MCF 10A (cell line): ENCODE results near the gene RHBDD2. TPM values are rescaled to one million over a fixed set of nuclear protein-coding genes. Genes with fewer than 3 reads are reported as not detected.

Experiments
- BruUV-seq: library from RNA; stranded (reverse); fragments of 400-500 nt; replicated peaks from 2 replicates; lab custom pipeline; 2021; lab: Mats Ljungman, UMichigan
- CTCF ChIA-PET: fragments of 300-600 bp; sonication (Branson Sonifier 250); formaldehyde crosslinking; extraction: SDS; loops from one replicate; lab custom pipeline; 2021; ENCODE audit warnings: antibody characterized with exemption, inconsistent platforms; lab: Yijun Ruan, JAX
- POLR2A ChIA-PET: fragments of 300-600, 350-650 bp; sonication (Branson Sonifier 250); formaldehyde crosslinking; extraction: SDS; loops from one replicate; lab custom pipeline; 2020; ENCODE audit warnings: antibody characterized with exemption, inconsistent platforms; lab: Yijun Ruan, JAX
- DNase-seq: peaks from one replicate; pipeline ENCODE4 v3.0.0-alpha.2; 2018; ENCODE audit not compliant: unreplicated experiment
- H3K27ac Mint-ChIP-seq: one replicate; pipeline ENCODE4 v1.8.0; 2022; ENCODE audit warnings: mild to moderate bottlenecking, low read depth, mixed read lengths; ENCODE audit not compliant: unreplicated experiment
- H3K27me3 Mint-ChIP-seq: one replicate; pipeline ENCODE4 v1.8.0; 2022; ENCODE audit warnings: mixed read lengths; ENCODE audit not compliant: insufficient read depth, unreplicated experiment
- H3K36me3 Mint-ChIP-seq: one replicate; pipeline ENCODE4 v1.8.0; 2022; ENCODE audit warnings: mild to moderate bottlenecking, moderate library complexity, mixed read lengths; ENCODE audit not compliant: insufficient read depth, unreplicated experiment
- H3K4me1 Mint-ChIP-seq: one replicate; pipeline ENCODE4 v1.8.0; 2022; ENCODE audit warnings: mixed read lengths; ENCODE audit not compliant: insufficient read depth, unreplicated experiment
- H3K4me3 Mint-ChIP-seq: one replicate; pipeline ENCODE4 v1.8.0; 2022; ENCODE audit warnings: mild to moderate bottlenecking, moderate library complexity, mixed read lengths; ENCODE audit not compliant: unreplicated experiment
- H3K9me3 Mint-ChIP-seq: one replicate; pipeline ENCODE4 v1.8.0; 2022; ENCODE audit warnings: mixed read lengths; ENCODE audit not compliant: unreplicated experiment
- CTCF ChIP-seq: fragments of 200-600 bp; IDR thresholded peaks from one replicate; pipeline ENCODE4 v1.8.0; 2022; ENCODE audit warnings: antibody characterized with exemption, mild to moderate bottlenecking; ENCODE audit not compliant: unreplicated experiment
- intact Hi-C: fragments of 100-400 bp; cut with micrococcal nuclease; formaldehyde crosslinking; loops from 2 replicates; pipeline ENCODE4 v1.14.1; 2022
- total RNA-seq: library from RNA; stranded (reverse); gene quantifications from 2 replicates; pipeline ENCODE4 v1.2.3, GENCODE V29; 2022

RHBDD2 gene
- total RNA-seq, 1 experiment from 2014 or later = 38.6 TPM

GRCh38 chr7:75913437-75913836, 34.6 kb downstream of the RHBDD2 start:
- CTCF ChIA-PET = interaction anchor here (0.6 to 0.9 kb wide), 2 partner anchors 30 to 107 kb away, joined by 3 to 6 read pairs; no protein-coding TSS in a partner anchor
- no peak for TF ChIP-seq CTCF
- Mint-ChIP-seq H3K36me3 (no peaks in the 10 kb centered on the region), H3K4me3 (peak overlapping the region; percentile 83), H3K4me1 (peaks cover 5% of the 10 kb centered on the region), H3K27me3 (no peaks in the 10 kb centered on the region), H3K27ac (no peak overlapping the region), H3K9me3 (no peaks in the 10 kb centered on the region)
- BruUV-seq = no TSS peak
- POLR2A ChIA-PET = interaction anchor here (0.7 to 3.3 kb wide), 8 partner anchors 8 to 135 kb away, joined by 3 to 23 read pairs (median 6); no protein-coding TSS in a partner anchor
- intact Hi-C loops = no loop called here
- no peak for DNase-seq

GRCh38 chr7:75914169-75914654, 35.4 kb downstream of the RHBDD2 start:
- TSS peak; percentile 85 for BruUV-seq
- H3K9me3 Mint-ChIP-seq = no peaks in the 10 kb centered on the region
- TF ChIP-seq CTCF = no peak
- no peak for DNase-seq
- intact Hi-C loops = no loop called here
- CTCF ChIA-PET = interaction anchor here (0.7 to 1.4 kb wide), 4 partner anchors 104 to 134 kb away, joined by 3 to 6 read pairs (median 4); partner anchors contain the start of genes MDH2 and STYXL1
- H3K4me3 Mint-ChIP-seq = peak overlapping the region; percentile 83
- H3K27me3 Mint-ChIP-seq = no peaks in the 10 kb centered on the region
- H3K36me3 Mint-ChIP-seq = no peaks in the 10 kb centered on the region
- peak overlapping the region; percentile 87 for H3K27ac Mint-ChIP-seq
- POLR2A ChIA-PET = interaction anchor here (0.5 to 3.3 kb wide), 19 partner anchors 9 to 137 kb away, joined by 3 to 23 read pairs (median 4); partner anchors contain the start of gene RHBDD2
- peaks cover 10% of the 10 kb centered on the region for H3K4me1 Mint-ChIP-seq

- no peaks in the 10 kb centered on the region for H3K27me3 Mint-ChIP-seq
- H3K36me3 Mint-ChIP-seq = no peaks in the 10 kb centered on the region
- no peak for TF ChIP-seq CTCF
- peak; percentile 89 for DNase-seq
- CTCF ChIA-PET = interaction anchor here (0.7 to 1.4 kb wide), 4 partner anchors 104 to 133 kb away, joined by 3 to 6 read pairs (median 4); partner anchors contain the start of genes MDH2 and STYXL1
- POLR2A ChIA-PET = interaction anchor here (0.7 to 3.3 kb wide), 24 partner anchors 8 to 383 kb away, joined by 3 to 23 read pairs (median 4); partner anchors contain the start of genes MDH2, RHBDD2 and STYXL1
- peaks cover 10% of the 10 kb centered on the region for H3K4me1 Mint-ChIP-seq
- H3K9me3 Mint-ChIP-seq = no peaks in the 10 kb centered on the region
- peak within 1 kb of the TSS; percentile 83 for H3K4me3 Mint-ChIP-seq
- H3K27ac Mint-ChIP-seq = peak within 1 kb of the TSS; percentile 87
- BruUV-seq = no TSS peak
- intact Hi-C loops = no loop called here
Observed at GRCh38 chr7:75914655-75915415, 36.0 kb downstream of the RHBDD2 start, which contains the start of gene POR. Gene POR, plus strand, starts transcription at chr7:75915155. Its CDS starts 38,847 bp downstream, at chr7:75954002.
